GM19025 (cell line): ENCODE data around the gene MEGF8.

ENCODE experiments used
- ATAC-seq: cut with Tn5 transposase; IDR thresholded peaks from one replicate; pipeline ENCODE4 v1.9.1; 2021; ENCODE audit warnings: mild to moderate bottlenecking, low read depth, moderate library complexity; ENCODE audit not compliant: unreplicated experiment

MEGF8 gene

GRCh38 chr19:42286349-42287016 lies 39.0 kb upstream of the MEGF8 start:
- ATAC-seq, result no peak

- no peak for ATAC-seq
These were observed 38.2 kb upstream of the MEGF8 start for GRCh38 chr19:42287017-42287826.

GRCh38 chr19:42287827-42288107 lies 37.7 kb upstream of the MEGF8 start:
- no peak for ATAC-seq

- no peak for ATAC-seq
These were observed 37.0 kb upstream of the MEGF8 start for GRCh38 chr19:42288387-42288786.

- ATAC-seq, result no peak
These were observed 36.4 kb upstream of the MEGF8 start for GRCh38 chr19:42288881-42289555.

GRCh38 chr19:42289556-42290041 lies 35.8 kb upstream of the MEGF8 start:
- ATAC-seq, result no peak

GRCh38 chr19:42290136-42290522 lies 35.3 kb upstream of the MEGF8 start:
- ATAC-seq, result no peak

GRCh38 chr19:42290523-42291434 lies 34.7 kb upstream of the MEGF8 start:
- ATAC-seq, result no peak

- ATAC-seq, result no peak
These were observed 34.0 kb upstream of the MEGF8 start for GRCh38 chr19:42291435-42291810.

- ATAC-seq, result no peak
These were observed 33.1 kb upstream of the MEGF8 start for GRCh38 chr19:42292042-42292960.

GRCh38 chr19:42292963-42293362 lies 32.5 kb upstream of the MEGF8 start:
- ATAC-seq, result no peak

GRCh38 chr19:42293540-42293939 lies 31.9 kb upstream of the MEGF8 start:
- ATAC-seq, result no peak

- ATAC-seq, result no peak
These were observed 31.5 kb upstream of the MEGF8 start for GRCh38 chr19:42293948-42294347.

- no peak for ATAC-seq
These were observed 30.8 kb upstream of the MEGF8 start for GRCh38 chr19:42294471-42295137.

- no peak for ATAC-seq
These were observed 30.1 kb upstream of the MEGF8 start for GRCh38 chr19:42295342-42295741.

GRCh38 chr19:42295831-42296525 lies 29.5 kb upstream of the MEGF8 start:
- peak; percentile 51 for ATAC-seq

- no peak for ATAC-seq
These were observed 28.4 kb upstream of the MEGF8 start for GRCh38 chr19:42297039-42297438.

- ATAC-seq, result no peak
These were observed 23.7 kb upstream of the MEGF8 start, which contains the start of gene PRR19 for GRCh38 chr19:42301646-42302203. Gene PRR19, plus strand, starts transcription at chr19:42302132. Its CDS starts 7,453 bp downstream, at chr19:42309585.
